ENCODE results near the gene UFD1.

UFD1 gene

GRCh38 chr22:19508024-19508776 lies 29.2 kb upstream of the UFD1 start:
- peaks cover 3% of the 10 kb centered on the region for H3K4me1 Mint-ChIP-seq
- H3K27ac Mint-ChIP-seq = no peak overlapping the region
- DNase-seq (ENCODE audit: low spot score in 2 of 2) (no peak), ATAC-seq (ENCODE audit: low read depth) (no peak)
- no peaks in the 10 kb centered on the region for H3K9me3 Mint-ChIP-seq
- no peaks in the 10 kb centered on the region for H3K36me3 Mint-ChIP-seq
- no peaks in the 10 kb centered on the region for H3K27me3 Mint-ChIP-seq
- no peak overlapping the region for H3K4me3 Mint-ChIP-seq

GRCh38 chr22:19507534-19507861 lies 28.5 kb upstream of the UFD1 start:
- Mint-ChIP-seq H3K4me1 (peaks cover 3% of the 10 kb centered on the region), H3K9me3 (no peaks in the 10 kb centered on the region), H3K27me3 (no peaks in the 10 kb centered on the region), H3K4me3 (no peak overlapping the region), H3K36me3 (no peaks in the 10 kb centered on the region), H3K27ac (no peak overlapping the region)
- no peak for DNase-seq (ENCODE audit: low spot score in 2 of 2)
- no peak for ATAC-seq (ENCODE audit: low read depth)

GRCh38 chr22:19506212-19506611 lies 27.2 kb upstream of the UFD1 start:
- no peaks in the 10 kb centered on the region for H3K9me3 Mint-ChIP-seq
- H3K4me3 Mint-ChIP-seq = no peak overlapping the region
- H3K4me1 Mint-ChIP-seq = peaks cover 3% of the 10 kb centered on the region
- no peaks in the 10 kb centered on the region for H3K27me3 Mint-ChIP-seq
- DNase-seq (ENCODE audit: low spot score in 2 of 2) (no peak), ATAC-seq (ENCODE audit: low read depth) (no peak)
- no peaks in the 10 kb centered on the region for H3K36me3 Mint-ChIP-seq
- H3K27ac Mint-ChIP-seq = no peak overlapping the region

GRCh38 chr22:19505735-19506126 lies 26.7 kb upstream of the UFD1 start:
- no peak overlapping the region for H3K27ac Mint-ChIP-seq

GRCh38 chr22:19504900-19505734 lies 26.1 kb upstream of the UFD1 start:
- DNase-seq (ENCODE audit: low spot score in 2 of 2) (no peak), ATAC-seq (ENCODE audit: low read depth) (no peak)
- H3K27ac Mint-ChIP-seq = no peak overlapping the region
- no peaks in the 10 kb centered on the region for H3K36me3 Mint-ChIP-seq
- no peaks in the 10 kb centered on the region for H3K9me3 Mint-ChIP-seq
- H3K4me1 Mint-ChIP-seq = peaks cover 3% of the 10 kb centered on the region
- H3K27me3 Mint-ChIP-seq = no peaks in the 10 kb centered on the region
- H3K4me3 Mint-ChIP-seq = no peak overlapping the region

More at GRCh38 chr22:19505735-19506126, 26.7 kb upstream of the UFD1 start:
- Mint-ChIP-seq H3K27me3 (no peaks in the 10 kb centered on the region), H3K36me3 (no peaks in the 10 kb centered on the region), H3K4me3 (no peak overlapping the region), H3K9me3 (no peaks in the 10 kb centered on the region), H3K4me1 (peaks cover 3% of the 10 kb centered on the region)
- no peak for ATAC-seq (ENCODE audit: low read depth)
- DNase-seq (ENCODE audit: low spot score in 2 of 2) = no peak

GRCh38 chr22:19503869-19504268 lies 24.9 kb upstream of the UFD1 start:
- H3K4me1 Mint-ChIP-seq = peaks cover 3% of the 10 kb centered on the region
- no peaks in the 10 kb centered on the region for H3K9me3 Mint-ChIP-seq
- ATAC-seq (ENCODE audit: low read depth) (no peak), DNase-seq (ENCODE audit: low spot score in 2 of 2) (no peak)
- no peak overlapping the region for H3K27ac Mint-ChIP-seq
- H3K27me3 Mint-ChIP-seq = no peaks in the 10 kb centered on the region
- no peak overlapping the region for H3K4me3 Mint-ChIP-seq
- H3K36me3 Mint-ChIP-seq = no peaks in the 10 kb centered on the region

- H3K27ac Mint-ChIP-seq = no peak overlapping the region
- DNase-seq (ENCODE audit: low spot score in 2 of 2) (no peak), ATAC-seq (ENCODE audit: low read depth) (no peak)
- H3K4me3 Mint-ChIP-seq = no peak overlapping the region
- H3K27me3 Mint-ChIP-seq = no peaks in the 10 kb centered on the region
- no peaks in the 10 kb centered on the region for H3K36me3 Mint-ChIP-seq
- peaks cover 3% of the 10 kb centered on the region for H3K4me1 Mint-ChIP-seq
- no peaks in the 10 kb centered on the region for H3K9me3 Mint-ChIP-seq
Measured at GRCh38 chr22:19503367-19503766, 24.4 kb upstream of the UFD1 start.

GRCh38 chr22:19501897-19502447 lies 23.0 kb upstream of the UFD1 start:
- H3K27ac Mint-ChIP-seq = no peak overlapping the region
- H3K9me3 Mint-ChIP-seq = no peaks in the 10 kb centered on the region
- no peaks in the 10 kb centered on the region for H3K27me3 Mint-ChIP-seq
- no peaks in the 10 kb centered on the region for H3K36me3 Mint-ChIP-seq
- no peak for DNase-seq (ENCODE audit: low spot score in 2 of 2)
- no peak overlapping the region for H3K4me3 Mint-ChIP-seq
- ATAC-seq (ENCODE audit: low read depth) = no peak
- peaks cover 3% of the 10 kb centered on the region for H3K4me1 Mint-ChIP-seq

GRCh38 chr22:19499880-19500242 lies 20.9 kb upstream of the UFD1 start:
- Mint-ChIP-seq H3K36me3 (no peaks in the 10 kb centered on the region), H3K27me3 (no peaks in the 10 kb centered on the region), H3K4me3 (no peak overlapping the region), H3K27ac (no peak overlapping the region), H3K4me1 (no peaks in the 10 kb centered on the region), H3K9me3 (no peaks in the 10 kb centered on the region)
- DNase-seq (ENCODE audit: low spot score in 2 of 2) (no peak), ATAC-seq (ENCODE audit: low read depth) (no peak)

GRCh38 chr22:19499236-19499879 lies 20.4 kb upstream of the UFD1 start:
- H3K36me3 Mint-ChIP-seq = no peaks in the 10 kb centered on the region
- H3K27me3 Mint-ChIP-seq = no peaks in the 10 kb centered on the region
- ATAC-seq (ENCODE audit: low read depth) (no peak), DNase-seq (ENCODE audit: low spot score in 2 of 2) (no peak)
- no peak overlapping the region for H3K4me3 Mint-ChIP-seq
- no peak overlapping the region for H3K27ac Mint-ChIP-seq
- no peaks in the 10 kb centered on the region for H3K4me1 Mint-ChIP-seq
- H3K9me3 Mint-ChIP-seq = no peaks in the 10 kb centered on the region

GRCh38 chr22:19498866-19499190 lies 19.8 kb upstream of the UFD1 start:
- Mint-ChIP-seq H3K9me3 (no peaks in the 10 kb centered on the region), H3K27ac (no peak overlapping the region), H3K27me3 (no peaks in the 10 kb centered on the region), H3K36me3 (no peaks in the 10 kb centered on the region), H3K4me1 (no peaks in the 10 kb centered on the region), H3K4me3 (no peak overlapping the region)
- DNase-seq (ENCODE audit: low spot score in 2 of 2) (no peak), ATAC-seq (ENCODE audit: low read depth) (no peak)

- Mint-ChIP-seq H3K4me1 (no peaks in the 10 kb centered on the region), H3K27me3 (no peaks in the 10 kb centered on the region), H3K27ac (no peak overlapping the region), H3K9me3 (no peaks in the 10 kb centered on the region), H3K4me3 (no peak overlapping the region), H3K36me3 (no peaks in the 10 kb centered on the region)
- no peak for DNase-seq (ENCODE audit: low spot score in 2 of 2)
- ATAC-seq (ENCODE audit: low read depth) = no peak
Measured at GRCh38 chr22:19498154-19498865, 19.3 kb upstream of the UFD1 start.

GRCh38 chr22:19497245-19497644 lies 18.3 kb upstream of the UFD1 start:
- H3K4me1 Mint-ChIP-seq = no peaks in the 10 kb centered on the region
- DNase-seq (ENCODE audit: low spot score in 2 of 2) (no peak), ATAC-seq (ENCODE audit: low read depth) (no peak)
- no peaks in the 10 kb centered on the region for H3K27me3 Mint-ChIP-seq
- no peak overlapping the region for H3K4me3 Mint-ChIP-seq
- no peaks in the 10 kb centered on the region for H3K36me3 Mint-ChIP-seq
- no peak overlapping the region for H3K27ac Mint-ChIP-seq
- H3K9me3 Mint-ChIP-seq = no peaks in the 10 kb centered on the region

GRCh38 chr22:19496324-19496630 lies 17.3 kb upstream of the UFD1 start:
- H3K27me3 Mint-ChIP-seq = no peaks in the 10 kb centered on the region
- H3K27ac Mint-ChIP-seq = no peak overlapping the region
- H3K36me3 Mint-ChIP-seq = no peaks in the 10 kb centered on the region

More at GRCh38 chr22:19496324-19496630, 17.3 kb upstream of the UFD1 start:
- Mint-ChIP-seq H3K4me3 (no peak overlapping the region), H3K4me1 (no peaks in the 10 kb centered on the region), H3K9me3 (no peaks in the 10 kb centered on the region)
- ATAC-seq (ENCODE audit: low read depth) (no peak), DNase-seq (ENCODE audit: low spot score in 2 of 2) (no peak)

Data from memory B cell (primary cell).